Measurements from ENCODE around the gene CCDC88B. TPM values are rescaled to one million over a fixed set of nuclear protein-coding genes. Genes with fewer than 3 reads are reported as not detected.

The CCDC88B gene
- total and polyA plus RNA-seq, 2 experiments from 2014 or later, result 6.8 to 12.1 TPM

DNA sequence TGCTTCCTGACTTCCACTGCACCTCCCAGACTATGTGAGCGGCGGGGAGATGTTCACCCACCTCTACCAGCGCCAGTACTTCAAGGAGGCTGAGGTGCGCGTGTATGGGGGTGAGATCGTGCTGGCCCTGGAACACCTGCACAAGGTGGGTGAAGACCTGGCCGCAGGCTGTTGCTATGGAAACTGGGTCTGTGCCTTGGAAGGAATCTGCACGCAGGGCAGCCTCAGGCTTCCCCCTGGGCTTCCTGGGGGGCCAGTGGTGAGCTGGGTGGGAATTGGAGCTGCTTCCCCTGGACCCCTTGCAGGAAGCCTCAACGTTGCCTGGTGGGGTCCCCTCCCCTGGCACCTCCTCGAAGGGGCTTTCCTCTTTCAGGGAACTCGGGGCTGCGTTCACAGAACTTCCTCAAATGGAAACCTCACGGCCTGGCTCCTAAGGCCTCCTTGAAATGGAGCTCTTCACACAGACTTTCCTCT, 20.5 kb downstream of the CCDC88B start (continued):
- TF ChIP-seq STAT1 (IDR thresholded peaks at IDR 0.05; ENCODE audit: unreplicated experiment) (no peak), CREB1 (CRISPR knock-in tag; IDR thresholded peaks at IDR 0.05; ENCODE audit: low read depth) (no peak), ZNF114 (CRISPR knock-in tag; IDR thresholded peaks at IDR 0.05) (no peak), NANOG (IDR thresholded peaks at IDR 0.05; ENCODE audit: borderline replicate concordance) (no peak), JUNB (IDR thresholded peaks at IDR 0.05; ENCODE audit: unreplicated experiment) (no peak), EZH2phosphoT487 (IDR thresholded peaks at IDR 0.05; ENCODE audit: unreplicated experiment) (no peak)
- TF ChIP-seq, protein P1, sequence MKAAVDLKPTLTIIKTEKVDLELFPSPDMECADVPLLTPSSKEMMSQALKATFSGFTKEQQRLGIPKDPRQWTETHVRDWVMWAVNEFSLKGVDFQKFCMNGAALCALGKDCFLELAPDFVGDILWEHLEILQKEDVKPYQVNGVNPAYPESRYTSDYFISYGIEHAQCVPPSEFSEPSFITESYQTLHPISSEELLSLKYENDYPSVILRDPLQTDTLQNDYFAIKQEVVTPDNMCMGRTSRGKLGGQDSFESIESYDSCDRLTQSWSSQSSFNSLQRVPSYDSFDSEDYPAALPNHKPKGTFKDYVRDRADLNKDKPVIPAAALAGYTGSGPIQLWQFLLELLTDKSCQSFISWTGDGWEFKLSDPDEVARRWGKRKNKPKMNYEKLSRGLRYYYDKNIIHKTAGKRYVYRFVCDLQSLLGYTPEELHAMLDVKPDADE (IDR thresholded peaks at IDR 0.05), result no peak
- TF ChIP-seq, protein P2, sequence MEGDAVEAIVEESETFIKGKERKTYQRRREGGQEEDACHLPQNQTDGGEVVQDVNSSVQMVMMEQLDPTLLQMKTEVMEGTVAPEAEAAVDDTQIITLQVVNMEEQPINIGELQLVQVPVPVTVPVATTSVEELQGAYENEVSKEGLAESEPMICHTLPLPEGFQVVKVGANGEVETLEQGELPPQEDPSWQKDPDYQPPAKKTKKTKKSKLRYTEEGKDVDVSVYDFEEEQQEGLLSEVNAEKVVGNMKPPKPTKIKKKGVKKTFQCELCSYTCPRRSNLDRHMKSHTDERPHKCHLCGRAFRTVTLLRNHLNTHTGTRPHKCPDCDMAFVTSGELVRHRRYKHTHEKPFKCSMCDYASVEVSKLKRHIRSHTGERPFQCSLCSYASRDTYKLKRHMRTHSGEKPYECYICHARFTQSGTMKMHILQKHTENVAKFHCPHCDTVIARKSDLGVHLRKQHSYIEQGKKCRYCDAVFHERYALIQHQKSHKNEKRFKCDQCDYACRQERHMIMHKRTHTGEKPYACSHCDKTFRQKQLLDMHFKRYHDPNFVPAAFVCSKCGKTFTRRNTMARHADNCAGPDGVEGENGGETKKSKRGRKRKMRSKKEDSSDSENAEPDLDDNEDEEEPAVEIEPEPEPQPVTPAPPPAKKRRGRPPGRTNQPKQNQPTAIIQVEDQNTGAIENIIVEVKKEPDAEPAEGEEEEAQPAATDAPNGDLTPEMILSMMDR (conservative IDR thresholded peaks at IDR 0.05; ENCODE audit: low read depth in 2 of 2), result no peak

DNA sequence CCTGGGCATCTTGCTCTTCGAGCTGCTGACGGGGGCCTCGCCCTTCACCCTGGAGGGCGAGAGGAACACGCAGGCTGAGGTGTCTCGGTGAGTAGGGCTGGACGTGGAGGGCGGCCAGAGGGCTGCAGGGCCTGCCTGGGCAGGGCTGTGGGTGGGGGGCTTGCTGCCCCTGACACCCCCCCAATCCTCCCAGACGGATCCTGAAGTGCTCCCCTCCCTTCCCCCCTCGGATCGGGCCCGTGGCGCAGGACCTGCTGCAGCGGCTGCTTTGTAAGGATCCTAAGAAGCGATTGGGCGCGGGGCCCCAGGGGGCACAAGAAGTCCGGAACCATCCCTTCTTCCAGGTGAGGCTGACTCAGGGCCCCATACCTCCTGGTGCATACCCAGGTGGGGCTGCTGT, 21.7 kb downstream of the CCDC88B start:
- TF ChIP-seq, protein P1 (IDR thresholded peaks at IDR 0.05), result no peak
- TF ChIP-seq EZH2phosphoT487 (IDR thresholded peaks at IDR 0.05; ENCODE audit: unreplicated experiment) (no peak), ZNF331 (CRISPR knock-in tag; IDR thresholded peaks at IDR 0.05; ENCODE audit: low read depth) (no peak), ZNF114 (CRISPR knock-in tag; IDR thresholded peaks at IDR 0.05) (no peak), POLR2AphosphoS5 (IDR thresholded peaks at IDR 0.05; ENCODE audit: low read depth) (no peak), JUNB (IDR thresholded peaks at IDR 0.05; ENCODE audit: unreplicated experiment) (no peak), STAT1 (IDR thresholded peaks at IDR 0.05; ENCODE audit: unreplicated experiment) (no peak), CREB1 (CRISPR knock-in tag; IDR thresholded peaks at IDR 0.05; ENCODE audit: low read depth) (no peak), NANOG (IDR thresholded peaks at IDR 0.05; ENCODE audit: borderline replicate concordance) (no peak)
- TF ChIP-seq, protein P2 (conservative IDR thresholded peaks at IDR 0.05; ENCODE audit: low read depth in 2 of 2), result no peak
- TF ChIP-seq, protein P3, sequence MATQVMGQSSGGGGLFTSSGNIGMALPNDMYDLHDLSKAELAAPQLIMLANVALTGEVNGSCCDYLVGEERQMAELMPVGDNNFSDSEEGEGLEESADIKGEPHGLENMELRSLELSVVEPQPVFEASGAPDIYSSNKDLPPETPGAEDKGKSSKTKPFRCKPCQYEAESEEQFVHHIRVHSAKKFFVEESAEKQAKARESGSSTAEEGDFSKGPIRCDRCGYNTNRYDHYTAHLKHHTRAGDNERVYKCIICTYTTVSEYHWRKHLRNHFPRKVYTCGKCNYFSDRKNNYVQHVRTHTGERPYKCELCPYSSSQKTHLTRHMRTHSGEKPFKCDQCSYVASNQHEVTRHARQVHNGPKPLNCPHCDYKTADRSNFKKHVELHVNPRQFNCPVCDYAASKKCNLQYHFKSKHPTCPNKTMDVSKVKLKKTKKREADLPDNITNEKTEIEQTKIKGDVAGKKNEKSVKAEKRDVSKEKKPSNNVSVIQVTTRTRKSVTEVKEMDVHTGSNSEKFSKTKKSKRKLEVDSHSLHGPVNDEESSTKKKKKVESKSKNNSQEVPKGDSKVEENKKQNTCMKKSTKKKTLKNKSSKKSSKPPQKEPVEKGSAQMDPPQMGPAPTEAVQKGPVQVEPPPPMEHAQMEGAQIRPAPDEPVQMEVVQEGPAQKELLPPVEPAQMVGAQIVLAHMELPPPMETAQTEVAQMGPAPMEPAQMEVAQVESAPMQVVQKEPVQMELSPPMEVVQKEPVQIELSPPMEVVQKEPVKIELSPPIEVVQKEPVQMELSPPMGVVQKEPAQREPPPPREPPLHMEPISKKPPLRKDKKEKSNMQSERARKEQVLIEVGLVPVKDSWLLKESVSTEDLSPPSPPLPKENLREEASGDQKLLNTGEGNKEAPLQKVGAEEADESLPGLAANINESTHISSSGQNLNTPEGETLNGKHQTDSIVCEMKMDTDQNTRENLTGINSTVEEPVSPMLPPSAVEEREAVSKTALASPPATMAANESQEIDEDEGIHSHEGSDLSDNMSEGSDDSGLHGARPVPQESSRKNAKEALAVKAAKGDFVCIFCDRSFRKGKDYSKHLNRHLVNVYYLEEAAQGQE (IDR thresholded peaks at IDR 0.05; ENCODE audit: unreplicated experiment), result no peak
- no peak overlapping the region for H3K27ac Mint-ChIP-seq
- Histone ChIP-seq H3K4me3 (no peak overlapping the region), H4K20me1 (replicated peaks; ENCODE audit: insufficient read depth) (no peaks in the 10 kb centered on the region; the same call in 1 of the 2 replicates), H3K9me2 (ENCODE audit: insufficient read depth) (no peaks in the 10 kb centered on the region), H3K4me1 (ENCODE audit: insufficient read depth) (peaks cover 10% of the 10 kb centered on the region; the same call in 1 of the 2 replicates), H3K36me3 (ENCODE audit: insufficient read depth) (no peaks in the 10 kb centered on the region), H3K79me2 (replicated peaks; ENCODE audit: insufficient read depth) (no peaks in the 10 kb centered on the region), H3K27me3 (ENCODE audit: insufficient read depth) (peaks cover 14% of the 10 kb centered on the region; the same call in 1 of the 2 replicates), H2AFZ (no peak overlapping the region), H3F3A (replicated peaks; ENCODE audit: low read depth) (0 out of 2 replicates have a peak, but pooled peaks cover 7% of the 10 kb centered on the region), H3K4me2 (no peak overlapping the region), H3K27ac (ENCODE audit: low read depth) (no peak overlapping the region)
- no peak for DNase-seq (ENCODE audit: low spot score)
- H3K36me3 Mint-ChIP-seq (ENCODE audit: low read depth), result peaks cover 24% of the 10 kb centered on the region
- H3K27me3 Mint-ChIP-seq (ENCODE audit: insufficient read depth, low read depth, poor library complexity), result peaks cover 19% of the 10 kb centered on the region
- H3K4me1 Mint-ChIP-seq, result peaks cover 21% of the 10 kb centered on the region
- no peaks in the 10 kb centered on the region for H3K9me3 Mint-ChIP-seq
- ATAC-seq, result no peak
- H3K4me3 Mint-ChIP-seq, result no peak overlapping the region
